ENCODE results near the gene PIGQ.

Gene PIGQ

DNA sequence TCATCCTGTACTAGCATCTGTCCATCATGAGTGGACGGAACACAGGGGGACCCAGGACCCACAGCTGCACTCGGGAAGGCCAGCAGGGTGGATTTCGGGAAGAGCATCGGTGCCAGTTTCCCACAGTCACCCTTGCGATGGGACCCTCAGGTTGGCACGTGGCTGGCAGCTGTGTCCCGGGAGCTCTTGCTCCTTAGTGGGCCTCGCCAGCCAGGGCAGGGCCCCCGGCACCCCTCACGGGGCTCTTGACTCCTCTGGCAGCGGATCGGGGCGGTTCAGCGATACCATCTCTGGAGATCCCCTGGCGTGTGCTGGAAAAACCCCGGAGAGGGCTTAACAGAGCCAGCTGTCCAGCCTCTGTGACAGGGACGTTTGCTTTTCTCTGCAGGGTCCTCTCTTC, 33.0 kb upstream of the PIGQ start:
- FAIRE-seq (no peak), DNase-seq (ENCODE audit: insufficient read length, low spot score) (no peak)
- TF ChIP-seq, protein P1, sequence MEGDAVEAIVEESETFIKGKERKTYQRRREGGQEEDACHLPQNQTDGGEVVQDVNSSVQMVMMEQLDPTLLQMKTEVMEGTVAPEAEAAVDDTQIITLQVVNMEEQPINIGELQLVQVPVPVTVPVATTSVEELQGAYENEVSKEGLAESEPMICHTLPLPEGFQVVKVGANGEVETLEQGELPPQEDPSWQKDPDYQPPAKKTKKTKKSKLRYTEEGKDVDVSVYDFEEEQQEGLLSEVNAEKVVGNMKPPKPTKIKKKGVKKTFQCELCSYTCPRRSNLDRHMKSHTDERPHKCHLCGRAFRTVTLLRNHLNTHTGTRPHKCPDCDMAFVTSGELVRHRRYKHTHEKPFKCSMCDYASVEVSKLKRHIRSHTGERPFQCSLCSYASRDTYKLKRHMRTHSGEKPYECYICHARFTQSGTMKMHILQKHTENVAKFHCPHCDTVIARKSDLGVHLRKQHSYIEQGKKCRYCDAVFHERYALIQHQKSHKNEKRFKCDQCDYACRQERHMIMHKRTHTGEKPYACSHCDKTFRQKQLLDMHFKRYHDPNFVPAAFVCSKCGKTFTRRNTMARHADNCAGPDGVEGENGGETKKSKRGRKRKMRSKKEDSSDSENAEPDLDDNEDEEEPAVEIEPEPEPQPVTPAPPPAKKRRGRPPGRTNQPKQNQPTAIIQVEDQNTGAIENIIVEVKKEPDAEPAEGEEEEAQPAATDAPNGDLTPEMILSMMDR (IDR thresholded peaks at IDR 0.05; ENCODE audit: insufficient read depth, missing control alignments) = no peak

DNA sequence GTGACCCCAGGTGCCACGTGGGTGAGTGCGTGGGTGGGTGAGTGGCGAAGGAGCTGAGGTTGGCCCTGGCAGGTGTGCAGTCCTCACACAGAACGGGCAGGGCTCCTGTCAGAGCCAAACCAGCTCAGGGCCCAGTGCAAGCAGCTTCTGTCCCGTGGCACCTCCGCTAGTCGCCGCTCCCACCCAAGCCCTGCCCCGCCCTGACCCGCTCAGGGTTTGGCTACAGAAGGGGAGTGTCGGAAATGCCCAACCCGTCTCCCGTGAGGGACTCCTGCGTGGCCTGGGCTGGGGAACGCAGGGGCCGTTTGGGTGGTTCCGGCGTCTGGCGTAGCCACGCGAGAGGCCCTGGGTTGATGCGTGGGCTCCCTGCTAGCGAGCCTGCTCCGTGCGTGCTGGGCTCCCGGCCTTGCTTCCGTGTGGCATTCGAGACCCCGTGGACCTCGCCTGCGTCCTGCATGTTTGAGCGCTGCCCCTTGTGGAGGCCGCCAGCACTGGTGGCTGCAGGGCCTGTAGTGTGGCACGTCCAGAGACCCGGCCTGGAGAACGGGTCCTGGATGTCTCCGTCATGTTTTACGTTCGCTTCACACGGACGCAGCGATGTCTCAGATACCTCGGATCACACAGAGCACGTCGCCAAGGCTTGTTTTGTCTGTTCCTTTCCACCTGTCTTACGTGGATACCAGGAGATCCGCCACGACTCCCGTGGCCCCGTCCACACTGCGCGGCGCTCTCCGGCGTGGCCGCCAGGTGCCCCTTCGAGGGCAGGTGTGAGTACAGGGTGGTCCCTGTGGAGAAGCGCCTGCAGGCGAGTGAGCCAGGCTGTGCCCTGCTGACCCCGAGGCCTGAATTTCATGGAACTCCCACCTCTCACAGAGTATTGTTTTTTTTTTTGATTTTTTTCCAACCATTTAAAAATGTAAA, 32.1 kb upstream of the PIGQ start:
- DNase-seq (ENCODE audit: insufficient read length, low spot score) = no peak
- TF ChIP-seq, protein P1 (IDR thresholded peaks at IDR 0.05; ENCODE audit: insufficient read depth, missing control alignments) = no peak
- FAIRE-seq = no peak

DNA sequence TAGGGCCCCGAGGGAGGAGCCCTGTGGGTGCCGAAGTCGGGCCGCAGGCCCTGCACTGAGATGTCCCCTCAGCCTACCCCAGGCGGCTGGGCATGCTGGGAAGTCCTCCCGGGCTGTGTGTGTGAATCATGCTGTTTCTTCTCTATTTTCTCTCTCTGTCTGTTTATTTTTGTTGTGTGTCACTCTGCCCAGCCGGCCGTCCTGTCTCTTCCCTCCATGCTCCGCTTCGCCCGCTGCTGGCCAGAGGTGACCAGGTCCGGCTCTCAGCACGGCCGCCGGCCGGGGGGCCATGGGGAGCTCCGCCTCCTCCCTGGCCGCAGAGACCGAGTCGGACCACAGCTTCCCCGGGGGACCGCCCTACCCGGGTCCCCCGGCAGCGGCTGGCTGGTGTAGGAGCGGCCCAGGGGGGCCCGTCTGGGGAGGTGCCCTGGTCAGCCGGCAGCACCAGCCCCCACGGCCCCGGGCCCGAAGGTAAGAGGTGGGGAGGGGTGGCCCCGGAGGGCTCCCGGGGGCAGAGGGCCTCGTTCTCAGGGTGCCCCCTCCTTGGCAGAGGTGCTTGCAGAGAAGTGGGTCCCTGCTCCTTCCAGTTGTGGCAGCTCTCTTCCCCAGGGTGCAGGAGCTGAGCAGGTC, 29.8 kb upstream of the PIGQ start:
- DNase-seq (ENCODE audit: insufficient read length, low spot score) (no peak), FAIRE-seq (no peak)
- TF ChIP-seq, protein P1 (IDR thresholded peaks at IDR 0.05; ENCODE audit: insufficient read depth, missing control alignments) = no peak

DNA sequence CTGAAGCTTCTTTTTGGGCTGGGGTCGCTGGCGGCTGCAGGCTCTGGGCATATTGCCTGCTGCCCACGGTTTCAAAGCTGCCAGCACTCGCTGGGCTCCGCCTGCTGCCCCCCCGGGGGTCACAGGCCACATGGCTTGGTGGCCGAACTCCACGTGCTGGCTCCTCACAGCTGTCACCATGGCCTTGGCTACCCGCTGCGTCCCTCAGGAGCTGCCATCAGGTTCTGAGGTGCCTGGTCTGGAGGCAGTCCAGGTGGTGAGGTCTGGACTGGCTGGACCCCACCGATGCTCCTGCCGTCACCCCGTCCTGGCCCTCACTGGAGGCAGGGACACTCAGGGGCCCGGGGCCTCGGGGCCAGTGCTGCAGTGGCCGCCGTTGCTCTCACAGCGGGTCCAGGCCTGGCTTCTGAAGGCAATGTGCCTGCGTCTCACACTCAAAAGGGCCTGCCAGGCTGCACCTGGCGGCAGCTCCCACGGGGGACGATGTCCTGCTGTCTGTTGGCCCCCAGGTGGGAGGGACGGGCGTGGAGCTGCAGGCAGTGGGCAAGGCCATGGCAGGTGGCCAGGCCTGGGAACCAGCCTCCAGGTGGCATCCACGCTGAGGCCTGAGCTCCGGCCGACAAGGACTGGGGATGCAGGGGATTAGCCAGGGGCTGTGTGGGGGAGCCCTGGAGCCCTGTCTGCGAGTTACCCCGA, 29.0 kb upstream of the PIGQ start:
- FAIRE-seq (no peak), DNase-seq (ENCODE audit: insufficient read length, low spot score) (no peak)
- TF ChIP-seq, protein P1 (IDR thresholded peaks at IDR 0.05; ENCODE audit: insufficient read depth, missing control alignments) = no peak

DNA sequence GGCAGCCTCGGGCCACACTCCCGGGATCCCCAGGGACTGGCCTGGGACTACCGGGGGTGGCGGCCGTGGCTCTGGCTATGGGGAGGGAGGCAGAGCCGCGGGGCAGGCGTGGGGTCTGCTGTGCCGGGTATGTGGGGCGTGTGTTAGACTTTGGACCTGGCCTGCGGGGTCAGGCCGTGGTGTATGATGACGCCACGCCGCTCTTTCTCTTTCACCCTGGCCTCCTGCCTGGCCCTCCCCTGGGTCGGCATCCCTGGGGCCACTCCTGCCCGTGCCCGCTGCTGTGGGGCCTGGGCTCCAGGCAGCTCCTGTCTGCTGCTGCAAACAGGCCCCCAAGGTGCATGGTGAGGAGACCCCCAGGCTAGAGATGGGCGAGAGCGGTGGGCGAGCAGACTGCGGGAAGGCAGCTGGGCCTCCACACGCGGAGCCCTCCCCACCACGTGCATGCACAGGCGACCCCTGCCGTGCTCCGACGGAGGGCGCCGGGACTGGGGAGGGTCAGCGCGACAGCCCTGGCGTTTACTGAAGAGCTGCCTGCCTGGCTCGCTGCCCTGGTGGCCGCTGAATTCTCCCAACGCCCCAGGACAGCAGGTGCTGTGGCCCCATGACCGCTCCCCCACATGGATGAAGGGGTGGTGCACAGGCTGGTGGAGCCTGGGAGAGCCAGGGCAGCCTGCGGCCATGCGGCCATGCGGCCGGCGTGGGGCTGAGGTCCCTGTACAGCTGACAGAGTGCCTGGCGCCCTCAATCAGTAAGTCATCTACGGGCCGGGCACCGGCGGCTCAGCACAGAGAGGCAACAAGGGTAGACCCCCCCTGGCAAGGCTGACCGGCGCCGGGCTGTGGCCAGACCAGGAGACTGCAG, 26.2 kb upstream of the PIGQ start:
- FAIRE-seq = no peak
- no peak for DNase-seq (ENCODE audit: insufficient read length, low spot score)
- TF ChIP-seq, protein P1 (IDR thresholded peaks at IDR 0.05; ENCODE audit: insufficient read depth, missing control alignments) = no peak

DNA sequence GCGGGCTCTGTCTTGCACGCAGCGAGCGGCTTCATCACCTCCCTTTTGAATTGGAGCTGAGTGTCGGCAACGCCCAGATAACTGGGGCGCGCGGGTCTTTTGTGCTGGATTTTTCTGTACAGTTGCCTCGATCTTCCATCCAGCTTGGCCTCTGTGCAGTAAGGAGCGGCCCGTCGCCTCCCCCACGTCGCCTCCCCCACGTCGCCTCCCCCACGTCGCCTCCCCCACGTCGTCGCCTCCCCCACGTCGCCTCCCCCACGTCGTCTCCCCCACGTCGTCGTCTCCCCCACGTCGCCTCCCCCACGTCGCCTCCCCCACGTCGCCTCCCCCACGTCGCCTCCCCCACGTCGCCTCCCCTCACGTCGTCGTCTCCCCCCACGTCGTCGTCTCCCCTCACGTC, 25.3 kb upstream of the PIGQ start:
- TF ChIP-seq, protein P1 (IDR thresholded peaks at IDR 0.05; ENCODE audit: insufficient read depth, missing control alignments) = no peak
- no peak for FAIRE-seq
- DNase-seq (ENCODE audit: insufficient read length, low spot score) = no peak

Data from D721Med (cell line).